CD4-positive, alpha-beta T cell (primary cell): Measurements from ENCODE around the gene EARS2. TPM values are rescaled to one million over a fixed set of nuclear protein-coding genes. Genes with fewer than 3 reads are reported as not detected.

ENCODE experiments used
- ATAC-seq: fragments of 200-7000 bp; cut with Tn5 transposase; one replicate; pipeline ENCODE4 v1.10.0; 2022; ENCODE audit warnings: mild to moderate bottlenecking; ENCODE audit not compliant: poor library complexity
- CTCF ChIA-PET: fragments of 350-600 bp; sonication (Branson Sonifier 250); formaldehyde crosslinking; loops from one replicate; lab custom pipeline; 2021; ENCODE audit warnings: antibody characterized with exemption, inconsistent platforms; lab: Charles Lee
- POLR2A ChIA-PET: fragments of 350-600 bp; sonication (Branson Sonifier 250); formaldehyde crosslinking; loops from one replicate; lab custom pipeline; 2021; ENCODE audit warnings: antibody characterized with exemption, inconsistent platforms; lab: Charles Lee
- DNase-seq, 14 experiments: peaks; one replicate each; pipeline ENCODE4 v3.0.0-alpha.2; 2013 to 2020; ENCODE audit warnings: mixed read lengths in 2 of 14
- H3K27ac ChIP-seq, 2 donors: one replicate each; pipeline versions ENCODE4 v1.5.1 to v1.7.0; 2013; ENCODE audit warnings: low read length in 2 of 2, low read depth in 1 of 2, mild to moderate bottlenecking in 1 of 2
- H3K27me3 ChIP-seq, 2 experiments: 1 replicate in 1 of 2; 2 replicates in 1 of 2; pipeline versions ENCODE4 v1.6.1 to v1.7.0; 2013; ENCODE audit warnings: low read length in 2 of 2, control low read depth in 1 of 2, mild to moderate bottlenecking in 1 of 2, moderate library complexity in 1 of 2; ENCODE audit not compliant: insufficient read depth in 2 of 2, control insufficient read depth in 1 of 2
- H3K36me3 ChIP-seq: one replicate; pipeline ENCODE4 v1.6.1; 2013; ENCODE audit warnings: low read length, control low read depth; ENCODE audit not compliant: insufficient read depth
- H3K4me1 ChIP-seq: one replicate; pipeline ENCODE4 v1.6.1; 2013; ENCODE audit warnings: low read length, control low read depth; ENCODE audit not compliant: insufficient read depth
- H3K4me3 ChIP-seq: one replicate; pipeline ENCODE4 v1.5.1; 2013; ENCODE audit warnings: mild to moderate bottlenecking, low read length, moderate library complexity
- H3K9me3 ChIP-seq, 2 experiments: 1 replicate in 1 of 2; 2 replicates in 1 of 2; pipeline versions ENCODE4 v1.6.1 to v1.7.0; 2013; ENCODE audit warnings: low read length in 2 of 2, mild to moderate bottlenecking in 2 of 2, control low read depth in 1 of 2, moderate library complexity in 1 of 2; ENCODE audit not compliant: control insufficient read depth in 1 of 2, insufficient read depth in 1 of 2
- H3K27ac Mint-ChIP-seq: one replicate; pipeline ENCODE4 v1.8.0; 2020; ENCODE audit warnings: mixed read lengths
- H3K27me3 Mint-ChIP-seq: one replicate; pipeline ENCODE4 v1.8.0; 2021; ENCODE audit warnings: mixed read lengths
- H3K36me3 Mint-ChIP-seq: one replicate; pipeline ENCODE4 v1.8.0; 2021; ENCODE audit warnings: low read depth, mixed read lengths
- H3K4me1 Mint-ChIP-seq: one replicate; pipeline ENCODE4 v1.8.0; 2021; ENCODE audit warnings: low read depth, mixed read lengths
- H3K4me3 Mint-ChIP-seq: one replicate; pipeline ENCODE4 v1.8.0; 2020; ENCODE audit warnings: mild to moderate bottlenecking, mixed read lengths
- H3K9me3 Mint-ChIP-seq: one replicate; pipeline ENCODE4 v1.8.0; 2020; ENCODE audit warnings: mixed read lengths
- CTCF ChIP-seq: fragments of 200-600 bp; IDR thresholded peaks from one replicate; pipeline ENCODE4 v1.8.0; 2022; ENCODE audit warnings: antibody characterized with exemption, mild to moderate bottlenecking
- intact Hi-C, 2 experiments: fragments of 100-400 bp; cut with DNase I in 1 of 2; cut with micrococcal nuclease in 1 of 2; formaldehyde crosslinking; loops; one replicate each; pipeline versions ENCODE4 v1.15.1 to v1.9.0; 2023 to 2025; cut with DNase I, micrococcal nuclease
- total RNA-seq, 174 experiments: library from RNA in 2 of 174; stranded (reverse) in 2 of 174; gene quantifications; one replicate each; pipeline ENCODE4 v1.2.3 and lab custom pipeline; 2021 to 2026

EARS2 gene
- total RNA-seq, 2 experiments from 2014 or later: 7.9 to 8.0 TPM

GRCh38 chr16:23515881-23516280 is 41.3 kb downstream of the EARS2 start:
- CTCF ChIA-PET: no interaction called here
- TF ChIP-seq CTCF: no peak
- Mint-ChIP-seq H3K9me3 (no peaks in the 10 kb centered on the region), H3K27ac (peak overlapping the region; percentile 52), H3K4me3 (no peak overlapping the region), H3K36me3 (peaks cover 7% of the 10 kb centered on the region), H3K4me1 (peaks cover 26% of the 10 kb centered on the region), H3K27me3 (no peaks in the 10 kb centered on the region)
- intact Hi-C loops: no loop called here
- H3K27ac ChIP-seq: no peak overlapping the region
- peaks cover 32% of the 10 kb centered on the region for H3K4me1 ChIP-seq
- POLR2A ChIA-PET: no interaction called here
- H3K27me3 ChIP-seq: no peaks in the 10 kb centered on the region
- no peak overlapping the region for H3K4me3 ChIP-seq
- no peaks in the 10 kb centered on the region for H3K9me3 ChIP-seq
- H3K36me3 ChIP-seq: peaks cover 3% of the 10 kb centered on the region
- DNase-seq (no peak), ATAC-seq (no peak)

DNA sequence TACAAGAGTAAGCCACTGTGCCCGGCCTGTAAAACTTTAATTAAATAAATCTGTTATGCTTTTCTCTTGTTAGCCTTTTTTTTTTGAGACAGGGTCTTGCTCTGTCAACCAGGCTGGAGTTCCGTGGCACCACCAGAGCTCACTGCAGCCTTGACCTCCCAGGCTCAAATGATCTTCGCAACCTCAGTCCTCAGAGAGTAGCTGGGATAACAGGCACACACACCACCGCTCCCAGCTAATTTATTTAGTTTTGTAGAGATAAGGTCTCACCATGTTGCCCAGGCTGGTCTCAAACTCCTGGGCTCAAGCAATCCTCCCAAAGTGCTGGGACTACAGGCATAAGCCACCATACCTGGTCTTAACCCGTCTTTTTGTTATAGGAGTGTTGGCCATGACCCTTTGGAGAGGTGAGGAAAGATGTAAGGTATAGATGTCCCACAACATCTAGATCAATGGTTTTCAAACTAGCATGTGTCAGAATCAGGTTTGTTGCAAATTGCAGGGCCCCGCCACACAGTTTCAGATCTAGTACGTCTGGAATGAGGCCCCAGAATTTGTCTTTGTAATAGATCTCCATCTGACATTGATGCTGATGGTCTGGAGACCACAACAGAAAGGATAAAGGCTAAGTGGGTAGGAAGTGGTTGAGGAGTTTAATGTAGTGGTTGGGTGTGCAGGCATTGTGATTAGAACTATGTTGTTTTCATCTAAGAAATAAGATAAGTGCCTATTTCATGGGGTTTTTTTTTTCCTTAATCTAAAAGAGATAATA is 42.6 kb downstream of the EARS2 start:
- H3K27ac Mint-ChIP-seq: peak overlapping the region; percentile 52
- no peak for TF ChIP-seq CTCF
- peaks cover 35% of the 10 kb centered on the region for H3K4me1 Mint-ChIP-seq
- H3K4me1 ChIP-seq: peaks cover 38% of the 10 kb centered on the region
- H3K36me3 Mint-ChIP-seq: peaks cover 4% of the 10 kb centered on the region
- H3K9me3 ChIP-seq: no peaks in the 10 kb centered on the region
- intact Hi-C loops: no loop called here
- no peaks in the 10 kb centered on the region for H3K9me3 Mint-ChIP-seq
- H3K27me3 Mint-ChIP-seq: no peaks in the 10 kb centered on the region
- peak; percentile 28 for ATAC-seq
- CTCF ChIA-PET: interaction anchor here (0.6 kb wide), 1 partner anchor 1416 kb away, joined by 3 read pairs; no protein-coding TSS in a partner anchor
- no peak overlapping the region for H3K27ac ChIP-seq
- peaks cover 2% of the 10 kb centered on the region for H3K36me3 ChIP-seq
- H3K27me3 ChIP-seq: no peaks in the 10 kb centered on the region
- peak overlapping the region; percentile 11 for H3K4me3 Mint-ChIP-seq
- POLR2A ChIA-PET: no interaction called here
- H3K4me3 ChIP-seq: no peak overlapping the region
- DNase-seq: peak in 7 of 14 experiments; percentile 12 to 69 (median 38)

DNA sequence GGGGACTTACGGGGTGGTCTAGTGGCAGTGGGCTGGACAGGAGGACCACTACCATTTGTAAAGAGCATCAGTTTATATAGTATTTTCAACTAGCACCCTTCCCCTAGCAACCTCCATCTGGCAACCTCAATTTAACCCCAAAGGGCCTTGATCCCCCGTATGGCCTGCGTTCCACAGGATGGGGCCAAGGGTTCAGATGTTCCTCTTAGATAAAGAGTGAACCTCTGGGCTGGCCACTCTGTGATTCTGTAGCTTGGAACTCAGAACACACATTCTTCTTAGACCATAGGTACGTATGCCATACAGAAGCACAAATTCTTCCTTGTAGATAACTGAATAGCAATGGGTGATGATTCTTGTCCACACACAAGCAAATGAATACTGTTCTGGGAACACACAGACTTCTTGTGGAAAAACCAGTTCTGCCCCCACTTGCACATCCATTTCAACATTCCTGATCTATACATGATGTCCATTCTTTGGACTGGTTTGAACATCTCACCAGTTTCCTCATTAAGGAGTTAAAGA is 44.9 kb downstream of the EARS2 start:
- Histone ChIP-seq H3K27me3 (no peaks in the 10 kb centered on the region), H3K36me3 (no peaks in the 10 kb centered on the region), H3K9me3 (no peaks in the 10 kb centered on the region), H3K4me3 (no peak overlapping the region), H3K4me1 (peaks cover 60% of the 10 kb centered on the region), H3K27ac (no peak overlapping the region)
- Mint-ChIP-seq H3K4me1 (peaks cover 50% of the 10 kb centered on the region), H3K4me3 (peak overlapping the region; percentile 71), H3K9me3 (no peaks in the 10 kb centered on the region), H3K27ac (no peak overlapping the region), H3K27me3 (no peaks in the 10 kb centered on the region), H3K36me3 (no peaks in the 10 kb centered on the region)
- no peak for TF ChIP-seq CTCF
- DNase-seq (no peak), ATAC-seq (no peak)
- intact Hi-C loops: no loop called here
- ChIA-PET POLR2A (no interaction called here), CTCF (no interaction called here)
